NOMO-1 treated with dmso at 0.1 percent for 144 hours (cell line): Measurements from ENCODE around the gene SLC22A5.

Experiments
- DNase-seq: peaks from one replicate; lab custom pipeline; 2025; ENCODE audit not compliant: unreplicated experiment; lab: John Stamatoyannopoulos, UW

The SLC22A5 gene

GRCh38 chr5:132369474-132370180, at the start of gene SLC22A5:
Gene SLC22A5 (plus strand): TSS chr5:132369710. CDS start chr5:132369973, 263 bp downstream.
- peak; percentile 48 for DNase-seq

DNA sequence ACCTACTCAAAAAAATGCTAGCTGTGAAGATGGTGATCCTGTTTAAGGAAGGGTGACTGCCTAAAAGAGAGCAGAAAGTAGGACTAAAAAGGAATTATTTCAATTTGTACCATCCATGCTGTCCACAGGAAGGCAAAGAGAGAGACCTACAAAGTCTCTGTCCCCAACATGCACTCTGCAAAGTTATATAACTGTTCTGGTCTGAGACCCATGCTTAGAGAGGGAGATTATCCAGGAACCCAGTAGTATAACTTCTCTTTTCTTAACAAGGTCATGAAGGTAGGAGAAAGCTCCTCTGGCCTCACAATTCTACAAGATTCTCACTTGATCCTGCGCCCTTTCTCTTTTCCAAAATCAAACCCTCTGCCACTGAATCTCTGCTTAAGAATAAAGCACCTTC, 49.5 kb upstream of the SLC22A5 start:
- no peak for DNase-seq

- DNase-seq, result no peak
Measured at GRCh38 chr5:132321109-132321721, 48.3 kb upstream of the SLC22A5 start.

GRCh38 chr5:132322266-132322665, 47.2 kb upstream of the SLC22A5 start:
- DNase-seq, result no peak

DNA sequence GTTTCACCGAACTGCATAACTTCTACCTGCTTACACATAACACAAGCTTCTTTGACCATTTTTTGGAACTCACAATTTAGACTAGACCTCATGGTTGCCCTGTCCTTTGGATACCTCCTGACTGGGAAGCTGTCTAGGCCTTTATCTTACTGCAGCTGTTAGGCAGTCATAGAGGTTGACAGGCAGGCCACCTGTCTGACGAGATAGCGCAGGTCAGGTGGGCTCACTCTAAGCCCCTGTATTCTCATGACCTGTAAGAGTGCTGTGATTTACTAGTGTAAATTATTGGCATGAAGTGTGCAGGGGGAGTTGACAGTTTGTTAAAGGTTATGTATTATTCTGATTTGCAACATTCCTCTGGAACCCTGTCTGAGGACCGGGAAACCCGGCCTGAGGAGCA, 46.3 kb upstream of the SLC22A5 start:
- no peak for DNase-seq

- DNase-seq, result no peak
Measured at GRCh38 chr5:132325691-132326090, 43.8 kb upstream of the SLC22A5 start.

GRCh38 chr5:132327252-132327955, 42.1 kb upstream of the SLC22A5 start:
- no peak for DNase-seq

DNA sequence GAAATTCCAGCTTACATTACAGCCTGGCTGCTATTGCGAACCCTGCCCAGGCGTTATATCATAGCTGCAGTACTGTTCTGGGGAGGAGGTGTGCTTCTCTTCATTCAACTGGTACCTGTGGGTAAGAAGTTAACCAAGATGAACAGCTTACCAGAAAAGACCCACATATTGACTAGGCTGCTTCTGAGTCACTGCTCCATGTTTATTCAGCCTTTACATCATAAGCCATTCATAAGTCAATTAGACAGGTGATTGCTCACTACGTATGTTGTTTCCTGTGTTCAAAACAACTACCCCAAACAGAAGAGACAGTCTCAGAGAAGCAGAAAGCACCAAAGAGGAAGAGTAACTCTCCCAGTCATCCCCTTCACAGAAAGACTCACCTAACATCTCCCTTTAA, 34.7 kb upstream of the SLC22A5 start:
- no peak for DNase-seq

GRCh38 chr5:132335402-132335801, 34.1 kb upstream of the SLC22A5 start:
- DNase-seq, result no peak

DNA sequence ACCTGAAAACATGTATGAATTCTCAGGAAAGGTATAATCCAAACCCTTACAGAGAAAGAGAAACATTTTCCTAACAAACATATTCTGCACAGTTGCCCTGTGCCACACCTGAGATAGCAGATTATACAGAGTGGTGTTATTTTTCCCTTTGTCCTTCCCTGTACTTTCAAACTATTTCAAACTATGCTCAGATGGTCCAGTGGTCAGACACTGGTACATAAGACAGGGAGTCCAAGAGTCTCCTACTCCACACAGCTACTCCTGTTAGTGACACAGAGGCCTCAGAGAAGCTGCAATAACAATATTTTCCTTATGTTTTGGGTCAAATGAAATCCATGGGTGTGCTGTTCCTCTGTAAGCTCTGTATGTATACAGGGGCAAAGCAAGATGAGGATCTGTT, 30.0 kb upstream of the SLC22A5 start:
- no peak for DNase-seq

DNA sequence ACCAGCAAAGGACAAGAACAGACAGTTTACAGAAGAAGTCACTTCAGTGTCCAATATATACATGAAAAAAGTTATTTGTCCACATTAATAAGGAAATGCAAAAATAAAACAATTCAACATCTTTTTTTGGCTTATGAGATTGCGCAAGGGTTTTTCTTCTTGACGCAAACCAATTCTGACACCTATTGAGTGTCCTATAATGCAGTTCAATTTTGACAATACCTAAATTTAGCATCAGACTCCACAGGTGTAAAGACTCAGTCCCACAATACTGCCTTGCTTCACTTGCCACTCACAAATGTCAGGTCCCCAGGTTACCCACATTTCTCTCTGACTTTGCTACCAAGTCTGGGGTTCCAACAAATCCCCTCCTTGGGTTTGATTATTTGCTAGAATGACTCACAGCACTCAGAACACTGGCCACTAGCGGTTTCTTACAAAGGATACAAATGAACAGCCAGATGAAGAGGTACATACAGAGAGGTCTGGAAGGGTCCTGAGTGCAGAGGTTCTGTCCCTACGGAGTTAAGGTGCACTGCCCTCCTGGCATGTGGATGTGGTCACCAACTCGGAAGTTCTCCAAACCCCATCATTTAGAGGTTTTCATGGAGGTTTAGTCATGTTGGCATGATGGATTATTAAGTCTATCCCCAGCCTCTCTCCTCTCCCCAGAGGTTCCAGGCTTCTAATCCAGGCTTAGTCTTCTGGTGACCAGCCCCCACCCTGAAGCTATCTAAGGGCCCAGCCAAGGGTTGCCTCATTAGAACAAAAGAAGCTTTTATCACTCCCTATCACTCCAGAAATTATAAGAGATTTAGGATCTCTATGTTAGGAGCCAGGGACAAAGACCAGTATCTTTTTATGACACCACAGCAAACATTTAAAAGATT, 27.0 kb upstream of the SLC22A5 start:
- no peak for DNase-seq

- DNase-seq, result no peak
Measured at GRCh38 chr5:132344775-132345514, 24.6 kb upstream of the SLC22A5 start.

GRCh38 chr5:132353486-132353995, 16.0 kb upstream of the SLC22A5 start:
- no peak for DNase-seq

DNA sequence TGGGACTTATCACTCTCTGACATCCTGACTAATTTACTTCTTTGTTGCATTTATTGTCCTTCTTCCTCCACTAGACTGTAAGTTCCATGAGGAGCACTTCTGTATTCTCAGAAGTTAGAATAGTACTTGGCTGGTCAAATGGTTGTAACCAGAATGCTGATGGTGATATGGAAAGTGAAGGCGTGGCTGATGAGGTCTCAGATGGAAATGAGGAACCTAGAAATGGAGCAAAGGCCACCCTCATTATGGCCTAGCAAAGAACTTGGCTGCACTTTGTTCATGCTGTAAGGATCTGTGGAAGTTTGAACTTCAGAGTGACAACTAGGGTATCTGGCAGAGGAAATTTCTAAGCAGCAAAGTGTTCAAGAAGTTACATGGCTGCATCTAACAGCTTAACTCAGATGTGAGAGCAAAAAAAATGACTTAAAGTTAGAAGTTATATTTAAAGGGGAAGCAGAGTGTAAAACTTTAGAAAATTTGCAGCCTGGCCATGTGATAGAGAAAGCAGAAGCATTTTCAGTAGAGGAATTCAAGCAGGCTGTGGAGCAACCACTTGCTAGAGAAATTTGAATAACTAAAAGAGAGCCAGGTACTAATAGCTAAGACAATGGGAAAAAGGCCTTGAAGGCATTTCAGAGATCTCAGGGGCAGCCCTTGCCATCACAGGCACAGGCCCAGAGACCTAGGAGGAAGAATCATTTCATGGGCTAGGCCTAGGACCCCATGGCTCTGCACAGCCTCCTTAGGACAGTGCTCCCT, 14.9 kb upstream of the SLC22A5 start:
- DNase-seq, result peak; percentile 77

- no peak for DNase-seq
Measured at GRCh38 chr5:132355140-132355765, 14.3 kb upstream of the SLC22A5 start.

GRCh38 chr5:132358775-132359174, 10.7 kb upstream of the SLC22A5 start:
- no peak for DNase-seq

- DNase-seq, result no peak
Measured at GRCh38 chr5:132362086-132362485, 7.4 kb upstream of the SLC22A5 start.

GRCh38 chr5:132363431-132364112, 5.9 kb upstream of the SLC22A5 start:
- no peak for DNase-seq

DNA sequence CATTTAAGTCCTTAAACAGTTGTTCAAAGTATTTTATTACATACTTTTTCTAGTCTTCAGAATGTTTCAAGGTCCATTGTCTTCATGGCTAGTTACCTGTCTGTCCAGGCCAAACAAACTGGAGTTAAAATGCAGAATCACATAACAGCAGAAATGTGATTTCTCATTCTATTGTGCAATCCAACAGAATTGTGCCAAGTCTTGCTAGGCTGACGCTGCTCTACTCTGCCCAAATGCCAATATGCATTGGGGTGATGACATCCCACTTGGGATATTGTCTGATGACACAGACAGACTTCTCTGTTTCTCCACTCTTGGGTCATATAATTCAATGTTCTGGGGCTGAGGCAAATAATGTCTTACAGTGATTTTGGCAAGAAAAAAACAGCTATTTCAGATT, 5.2 kb upstream of the SLC22A5 start:
- no peak for DNase-seq
